HG02588 (cell line): ENCODE data around the gene OXNAD1.

ENCODE experiments used
- ATAC-seq: cut with Tn5 transposase; IDR thresholded peaks from one replicate; pipeline ENCODE4 v1.9.1; 2021; ENCODE audit warnings: mild to moderate bottlenecking, moderate library complexity; ENCODE audit not compliant: unreplicated experiment

OXNAD1 gene

DNA sequence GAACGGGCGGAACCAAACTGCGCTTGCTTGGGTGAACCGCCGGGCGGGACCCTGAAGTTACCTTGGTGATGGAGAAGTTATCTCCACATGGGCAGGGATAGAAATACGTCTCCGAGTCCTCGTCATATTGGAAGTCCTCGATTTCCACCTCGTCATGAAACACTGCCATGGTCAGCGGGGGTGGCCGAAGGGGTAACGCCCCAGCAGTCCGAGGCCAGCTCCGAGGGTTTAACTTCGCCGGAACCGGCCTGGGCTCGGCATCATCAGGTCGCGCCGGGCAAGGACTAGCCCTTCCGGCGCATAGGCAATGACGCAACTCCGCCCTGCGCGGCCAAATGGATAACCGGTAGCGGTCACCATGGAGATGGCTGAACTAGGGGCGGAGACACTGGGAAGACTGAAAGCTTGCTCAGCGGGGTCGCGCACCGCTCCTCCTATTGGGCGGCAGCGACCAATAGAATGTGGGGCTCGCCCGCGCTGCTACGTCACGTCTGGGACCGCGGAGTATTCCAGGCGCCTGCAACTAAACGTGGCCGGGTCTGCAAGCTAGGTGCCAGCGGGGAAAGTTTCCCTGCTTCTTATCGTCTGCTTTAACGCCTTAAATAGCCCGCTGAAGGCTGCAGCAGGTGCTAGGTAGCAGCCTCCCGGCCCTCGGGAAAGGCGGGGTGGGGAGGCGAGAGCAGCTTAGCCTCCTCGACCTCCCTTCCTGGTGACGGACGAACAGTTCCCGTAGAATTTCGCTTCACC lies at the start of gene OXNAD1, which contains the start of gene DPH3:
TSS of gene OXNAD1 (plus strand) at position 505 of the 747 bp plus-strand sequence. CDS start 5,741 bp downstream, outside the sequence.
TSS of gene DPH3 (minus strand) at position 236 of the 747 bp plus-strand sequence. CDS start at position 169, 67 bp downstream.
- ATAC-seq: peak; percentile 98

GRCh38 chr3:16216373-16216935 lies 48.6 kb upstream of the OXNAD1 start:
- no peak for ATAC-seq

GRCh38 chr3:16219777-16220176 lies 45.2 kb upstream of the OXNAD1 start:
- ATAC-seq: no peak

DNA sequence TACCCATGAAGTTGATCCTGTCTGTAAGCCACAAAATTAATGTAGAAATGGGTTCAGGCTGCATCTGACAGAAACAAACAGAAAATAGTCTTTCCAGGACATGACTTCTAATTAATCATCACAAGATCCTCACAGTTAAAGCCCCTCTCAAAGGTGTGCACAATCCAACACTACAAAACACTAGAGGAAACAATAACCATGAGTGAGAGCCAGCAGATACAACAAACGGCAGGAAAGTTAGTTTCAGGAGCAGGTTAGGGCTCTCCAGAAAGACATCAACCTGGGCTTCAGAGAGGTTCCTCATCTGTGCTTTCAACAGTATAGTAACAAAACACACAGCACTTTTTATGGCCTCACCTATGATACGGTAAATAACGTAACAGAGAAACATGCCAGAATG lies 43.0 kb upstream of the OXNAD1 start:
- no peak for ATAC-seq

- no peak for ATAC-seq
These were observed 42.5 kb upstream of the OXNAD1 start for GRCh38 chr3:16222547-16222946.

- ATAC-seq: no peak
These were observed 40.7 kb upstream of the OXNAD1 start for GRCh38 chr3:16224325-16224724.

- no peak for ATAC-seq
These were observed 37.4 kb upstream of the OXNAD1 start for GRCh38 chr3:16227566-16227965.

DNA sequence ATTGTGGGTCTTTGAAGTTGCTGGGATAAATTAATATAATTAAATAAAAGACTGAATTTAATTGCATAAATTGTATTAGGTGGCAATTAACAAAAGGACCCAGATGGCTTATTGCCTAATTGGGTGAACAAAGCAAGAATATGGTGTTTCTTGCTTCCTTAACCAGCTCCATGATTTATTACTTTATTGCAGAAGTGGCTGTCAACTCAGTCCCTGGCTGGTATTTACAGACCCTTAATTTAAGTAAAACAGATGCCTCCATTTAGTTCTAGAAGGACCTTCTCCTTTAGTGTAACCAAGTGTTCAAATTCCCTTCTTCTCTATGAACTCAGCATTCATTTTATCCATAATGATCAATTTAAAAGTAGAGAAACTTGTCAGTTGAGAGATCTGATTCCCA lies 35.3 kb upstream of the OXNAD1 start:
- no peak for ATAC-seq

- ATAC-seq: no peak
These were observed 33.0 kb upstream of the OXNAD1 start for GRCh38 chr3:16231983-16232382.

DNA sequence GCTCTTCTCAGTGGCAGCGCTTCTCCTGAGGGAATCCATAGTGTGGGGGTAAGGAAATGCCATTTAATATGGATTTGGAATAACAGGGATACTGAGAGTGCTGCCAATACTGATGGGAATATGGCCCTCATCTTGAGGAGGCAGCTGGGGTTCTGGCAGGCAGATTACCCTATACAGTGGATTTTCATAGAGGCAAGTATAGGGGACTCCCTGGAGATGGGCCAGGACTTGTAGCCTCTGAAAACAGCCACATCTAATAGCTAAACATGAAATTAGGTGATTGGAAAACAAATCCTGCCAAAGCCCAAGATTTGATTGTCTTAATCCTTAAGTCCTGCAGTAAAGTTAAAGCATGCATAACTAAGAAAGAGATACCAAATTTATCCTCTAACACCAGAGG lies 31.2 kb upstream of the OXNAD1 start:
- no peak for ATAC-seq

GRCh38 chr3:16234281-16234680 lies 30.7 kb upstream of the OXNAD1 start:
- no peak for ATAC-seq

DNA sequence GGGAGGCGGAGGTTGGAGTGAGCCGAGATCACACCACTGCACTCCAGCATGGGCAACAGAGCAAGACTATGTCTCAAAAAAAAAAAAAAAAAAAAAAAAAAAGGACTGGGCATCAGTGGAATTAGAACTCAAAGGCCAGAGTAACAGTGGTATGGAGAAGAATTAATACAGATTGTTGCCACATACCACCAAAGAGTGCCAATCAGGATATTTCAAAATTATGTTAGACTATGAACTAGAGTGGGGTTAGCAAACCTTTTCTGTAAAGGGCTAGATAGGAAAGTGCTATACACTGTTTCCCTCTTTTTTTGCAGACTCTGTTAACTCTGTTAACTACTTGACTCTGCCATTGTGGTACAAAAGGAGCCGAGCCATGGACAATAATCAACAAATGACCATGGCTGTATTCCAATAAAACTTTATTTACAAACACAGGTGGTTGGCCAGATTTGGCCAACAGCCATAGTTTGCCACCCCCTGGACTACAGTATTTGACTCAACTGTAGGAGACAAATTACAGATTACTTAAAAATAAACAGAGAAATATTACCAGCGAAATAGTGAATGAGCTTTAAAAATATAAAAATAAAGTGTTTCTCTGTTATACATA lies 28.9 kb upstream of the OXNAD1 start:
- no peak for ATAC-seq

DNA sequence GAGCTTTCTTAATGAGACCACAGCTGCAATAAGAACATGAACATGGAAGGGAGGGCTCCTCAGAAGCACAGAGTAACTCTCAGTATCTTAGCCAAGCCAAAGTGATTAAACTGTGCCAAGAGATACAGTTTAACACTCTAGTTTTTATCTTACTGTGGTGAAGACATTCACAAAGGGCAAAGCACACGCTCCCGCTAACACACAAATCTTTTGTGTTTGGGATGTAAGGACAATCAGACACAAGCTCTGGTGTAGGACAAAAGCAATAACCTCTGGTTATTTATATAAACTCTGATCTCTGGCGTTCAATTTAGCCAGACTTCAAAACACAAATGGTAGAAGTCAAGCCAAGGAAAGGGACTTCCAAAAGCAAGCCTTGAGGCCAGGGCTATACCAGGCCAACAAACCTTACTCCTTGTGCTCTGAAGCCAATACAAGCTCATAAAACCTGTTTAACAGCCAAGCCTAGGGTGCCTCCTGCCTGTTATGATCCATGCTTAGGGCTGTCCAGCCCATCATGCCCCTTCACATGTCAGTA lies 28.1 kb upstream of the OXNAD1 start:
- ATAC-seq: no peak

DNA sequence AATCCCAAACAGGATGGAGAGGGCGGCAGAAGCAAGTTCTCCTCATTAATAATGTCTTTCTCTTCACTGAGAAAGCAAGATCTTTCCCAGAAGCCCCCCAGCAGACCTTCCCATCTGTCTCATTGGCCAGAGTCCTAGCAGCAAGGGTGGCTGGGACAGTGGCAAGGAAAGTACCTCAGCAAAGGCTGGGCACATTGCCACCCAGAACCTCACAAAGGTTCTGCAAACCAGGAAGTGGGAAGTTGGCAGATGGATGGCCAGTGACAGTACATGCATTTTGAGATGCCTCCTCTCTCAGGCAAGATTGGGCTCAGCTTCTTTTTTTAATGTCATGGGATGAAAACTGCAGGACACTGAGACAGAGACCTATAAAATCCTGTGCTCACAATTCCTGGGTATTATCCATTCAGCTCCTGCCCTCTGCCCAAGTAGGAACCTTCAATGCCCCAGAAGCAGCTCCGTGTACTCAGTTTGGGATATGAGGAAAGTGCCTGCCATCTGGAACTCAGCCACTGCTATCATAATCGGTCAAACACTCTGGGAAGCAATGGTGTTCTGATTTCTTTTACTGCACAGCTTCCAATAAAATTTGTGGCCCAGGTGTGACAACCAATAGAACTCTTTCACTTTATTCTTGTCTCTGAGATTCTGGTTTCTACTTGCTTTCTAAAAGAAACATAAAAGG lies 25.8 kb upstream of the OXNAD1 start:
- no peak for ATAC-seq

- ATAC-seq: no peak
These were observed 25.2 kb upstream of the OXNAD1 start for GRCh38 chr3:16239780-16240179.

DNA sequence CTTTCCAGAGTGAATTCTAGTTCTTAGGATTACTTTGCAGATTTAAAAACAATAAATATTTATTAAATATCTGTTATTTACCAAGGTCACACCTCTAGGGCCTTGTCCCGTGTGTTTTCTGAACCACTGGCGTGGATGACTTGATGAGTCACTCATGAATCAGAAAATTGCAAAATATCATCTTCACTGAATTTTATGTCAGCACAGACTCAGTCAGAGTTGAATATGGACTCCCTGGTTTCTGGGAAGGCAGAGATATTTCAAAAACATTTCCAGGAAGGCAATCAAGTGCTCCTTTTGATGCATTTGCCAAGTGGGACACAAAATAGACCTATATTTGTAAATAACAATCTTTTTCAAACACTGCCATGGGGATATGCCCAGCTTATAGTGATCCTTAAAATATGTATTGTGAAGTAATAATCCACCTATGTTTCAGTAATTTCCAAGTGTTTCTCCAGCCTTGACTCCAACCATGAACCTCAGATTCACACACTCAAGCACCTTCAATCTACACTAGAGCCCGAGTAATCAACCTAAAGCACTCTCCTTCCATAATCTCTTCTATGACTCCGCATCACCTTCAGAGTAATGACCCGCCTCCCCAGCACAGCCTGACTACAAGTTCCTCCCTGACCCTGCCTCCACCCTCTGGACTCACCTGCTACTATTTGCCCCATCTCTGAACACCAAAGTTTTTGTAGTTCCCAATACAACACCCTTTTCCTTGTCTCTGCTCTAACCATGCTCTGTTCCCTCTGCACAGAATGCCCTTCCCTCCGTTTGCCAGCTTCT lies 24.6 kb upstream of the OXNAD1 start:
- ATAC-seq: no peak

DNA sequence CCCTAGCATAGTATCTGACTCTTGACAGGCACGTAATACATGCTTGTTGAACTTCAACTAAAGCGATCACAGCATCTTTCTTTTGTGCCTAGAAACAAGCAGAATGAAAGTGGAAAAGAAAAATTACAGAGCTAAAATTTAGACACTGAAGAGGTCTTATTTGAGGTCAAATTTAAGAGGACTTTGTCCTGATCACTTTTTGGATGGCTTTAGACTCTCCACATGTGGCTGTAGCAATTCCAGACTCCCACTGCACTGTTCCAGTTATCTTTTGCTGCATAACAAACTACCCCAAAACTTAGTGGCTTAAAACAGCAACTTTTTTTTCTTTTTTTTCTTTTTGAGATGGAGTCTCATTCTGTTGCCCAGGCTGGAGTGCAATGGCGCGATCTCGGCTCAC lies 23.8 kb upstream of the OXNAD1 start:
- ATAC-seq: no peak

GRCh38 chr3:16242177-16242576 lies 22.8 kb upstream of the OXNAD1 start:
- ATAC-seq: no peak

DNA sequence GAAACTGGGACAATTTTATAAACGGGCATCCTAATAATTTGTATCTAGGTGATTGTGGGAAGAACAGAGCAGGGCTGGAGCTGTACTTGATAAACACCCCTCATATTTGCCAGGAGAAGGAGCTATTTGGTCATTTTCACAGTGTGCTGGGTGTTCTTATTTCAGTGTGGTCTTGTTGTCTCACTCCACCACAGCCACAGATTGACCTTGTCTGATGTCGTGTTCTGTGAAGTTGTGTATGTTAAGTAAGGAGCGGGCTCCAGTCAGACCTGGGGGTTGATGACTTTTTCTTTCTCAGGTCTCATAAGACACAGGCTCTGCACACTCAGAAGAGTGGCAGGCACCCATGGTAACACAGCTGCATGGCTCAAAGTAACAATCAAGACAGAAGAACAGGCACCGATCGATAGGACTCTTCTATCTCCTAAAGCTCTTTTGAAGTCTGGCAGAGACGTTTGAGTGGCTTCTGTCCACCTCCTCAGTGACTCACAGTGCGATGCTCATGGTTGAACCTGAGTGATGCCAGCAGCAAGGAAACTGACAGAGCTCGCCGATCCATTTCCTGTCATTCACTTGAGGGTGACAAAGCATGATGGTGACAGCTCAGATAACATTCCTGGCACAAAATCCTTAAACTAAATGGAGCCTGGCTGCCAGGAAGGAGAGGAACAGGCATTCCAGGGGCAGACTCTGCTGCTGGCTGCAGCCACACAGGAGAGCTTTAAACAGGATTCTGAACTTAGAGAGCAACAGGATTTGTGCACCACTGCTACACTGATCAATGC lies 21.1 kb upstream of the OXNAD1 start:
- ATAC-seq: no peak

GRCh38 chr3:16245609-16246008 lies 19.4 kb upstream of the OXNAD1 start:
- no peak for ATAC-seq
